ENCODE measurements around the gene CELSR2.

The CELSR2 gene

DNA sequence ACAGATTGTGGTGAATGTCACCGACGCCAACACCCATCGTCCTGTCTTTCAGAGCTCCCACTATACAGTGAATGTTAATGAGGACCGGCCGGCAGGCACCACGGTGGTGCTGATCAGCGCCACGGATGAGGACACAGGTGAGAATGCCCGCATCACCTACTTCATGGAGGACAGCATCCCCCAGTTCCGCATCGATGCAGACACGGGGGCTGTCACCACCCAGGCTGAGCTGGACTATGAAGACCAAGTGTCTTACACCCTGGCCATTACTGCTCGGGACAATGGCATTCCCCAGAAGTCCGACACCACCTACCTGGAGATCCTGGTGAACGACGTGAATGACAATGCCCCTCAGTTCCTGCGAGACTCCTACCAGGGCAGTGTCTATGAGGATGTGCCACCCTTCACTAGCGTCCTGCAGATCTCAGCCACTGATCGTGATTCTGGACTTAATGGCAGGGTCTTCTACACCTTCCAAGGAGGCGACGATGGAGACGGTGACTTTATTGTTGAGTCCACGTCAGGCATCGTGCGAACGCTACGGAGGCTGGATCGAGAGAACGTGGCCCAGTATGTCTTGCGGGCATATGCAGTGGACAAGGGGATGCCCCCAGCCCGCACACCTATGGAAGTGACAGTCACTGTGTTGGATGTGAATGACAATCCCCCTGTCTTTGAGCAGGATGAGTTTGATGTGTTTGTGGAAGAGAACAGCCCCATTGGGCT lies 3.0 kb downstream of the CELSR2 start:
- DNase-seq (ENCODE audit: low read depth): no peak

DNA sequence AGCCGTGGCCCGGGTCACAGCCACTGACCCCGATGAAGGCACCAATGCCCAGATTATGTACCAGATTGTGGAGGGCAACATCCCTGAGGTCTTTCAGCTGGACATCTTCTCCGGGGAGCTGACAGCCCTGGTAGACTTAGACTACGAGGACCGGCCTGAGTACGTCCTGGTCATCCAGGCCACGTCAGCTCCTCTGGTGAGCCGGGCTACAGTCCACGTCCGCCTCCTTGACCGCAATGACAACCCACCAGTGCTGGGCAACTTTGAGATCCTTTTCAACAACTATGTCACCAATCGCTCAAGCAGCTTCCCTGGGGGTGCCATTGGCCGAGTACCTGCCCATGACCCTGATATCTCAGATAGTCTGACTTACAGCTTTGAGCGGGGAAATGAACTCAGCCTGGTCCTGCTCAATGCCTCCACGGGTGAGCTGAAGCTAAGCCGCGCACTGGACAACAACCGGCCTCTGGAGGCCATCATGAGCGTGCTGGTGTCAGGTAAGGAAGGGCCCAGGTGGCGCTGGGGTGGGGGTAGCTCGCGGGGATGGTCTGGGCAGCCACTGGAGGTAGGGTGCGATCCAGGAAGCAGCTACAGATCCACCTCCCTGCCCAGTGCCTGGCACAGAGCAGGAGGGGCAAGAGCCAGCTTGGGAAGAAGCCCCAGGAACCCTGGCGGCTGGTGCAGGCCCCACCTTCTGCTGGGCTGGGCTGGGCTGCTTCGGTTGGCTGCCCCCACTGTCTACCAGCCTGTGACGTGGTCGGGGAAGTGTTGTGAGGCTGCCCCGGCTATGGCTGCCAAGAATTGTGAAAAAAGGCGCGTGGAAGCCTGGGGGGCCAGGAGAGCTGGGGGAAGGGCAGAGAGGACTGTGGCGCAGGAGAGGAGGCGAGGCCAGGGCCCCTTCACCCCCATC lies 3.8 kb downstream of the CELSR2 start:
- DNase-seq (ENCODE audit: low read depth): no peak

DNA sequence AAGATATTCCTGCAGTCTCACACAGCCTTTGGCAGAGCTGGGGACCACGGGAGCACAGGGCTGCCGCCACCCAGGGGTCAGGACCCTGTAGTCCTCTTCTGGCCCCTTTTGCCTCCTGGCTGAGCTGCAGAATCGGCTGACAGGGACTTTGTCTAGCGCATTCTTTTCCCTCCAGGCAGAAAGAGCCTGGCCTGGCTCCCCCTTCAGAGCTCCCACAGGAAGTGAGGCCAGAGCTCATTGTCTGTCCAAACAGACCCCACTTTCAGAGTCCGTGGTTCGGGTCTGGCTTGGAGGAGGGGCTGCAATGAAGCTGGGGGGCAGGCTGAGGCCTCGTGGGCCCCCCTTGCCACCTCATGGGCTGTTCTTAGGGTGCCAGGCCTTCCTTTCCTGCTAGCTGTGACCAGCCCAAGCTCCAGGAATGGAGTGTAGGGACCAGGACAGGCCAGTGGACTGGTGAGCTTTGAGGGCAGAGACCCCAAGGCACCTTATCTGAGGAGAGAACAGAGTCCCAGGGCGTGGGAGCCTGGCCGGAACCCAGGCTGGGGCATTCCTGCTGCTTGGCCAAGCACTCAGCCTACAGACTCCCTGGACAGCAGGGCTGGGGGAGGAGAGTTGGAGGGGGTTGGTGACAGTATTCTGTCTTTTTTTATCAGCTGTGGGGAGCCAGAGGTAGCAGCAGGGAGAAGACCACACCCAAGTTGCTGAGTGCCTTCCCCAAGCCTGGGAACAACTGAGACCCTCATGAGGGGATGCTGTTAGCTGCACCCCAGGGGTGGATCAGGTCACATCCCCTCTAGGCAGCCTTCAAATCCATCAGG lies 4.7 kb downstream of the CELSR2 start:
- no peak for DNase-seq (ENCODE audit: low read depth)

DNA sequence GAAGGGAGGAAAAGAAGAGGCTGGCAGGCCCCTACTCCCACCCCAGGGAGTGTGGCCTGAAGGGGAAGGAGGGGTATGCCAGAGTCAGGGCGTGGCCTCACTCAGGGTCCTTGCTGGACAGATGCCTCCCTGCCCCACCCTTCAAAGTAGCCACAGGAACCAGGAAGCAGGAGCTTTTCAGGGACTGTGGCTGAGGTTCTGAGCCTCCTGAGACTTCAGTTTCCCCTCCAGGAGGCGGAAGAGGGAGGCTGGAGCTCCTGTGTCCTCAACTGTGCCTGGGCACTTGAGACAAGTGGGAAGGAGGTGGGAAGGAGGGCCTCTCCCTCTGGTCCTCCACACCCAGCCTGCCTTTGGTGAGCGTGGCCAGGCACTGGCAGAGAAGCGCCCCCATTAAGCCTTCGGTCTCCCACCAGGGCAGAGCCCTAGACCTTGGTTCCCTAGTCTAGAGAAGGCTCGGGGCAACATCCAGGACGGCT lies 5.3 kb downstream of the CELSR2 start:
- no peak for DNase-seq (ENCODE audit: low read depth)

DNA sequence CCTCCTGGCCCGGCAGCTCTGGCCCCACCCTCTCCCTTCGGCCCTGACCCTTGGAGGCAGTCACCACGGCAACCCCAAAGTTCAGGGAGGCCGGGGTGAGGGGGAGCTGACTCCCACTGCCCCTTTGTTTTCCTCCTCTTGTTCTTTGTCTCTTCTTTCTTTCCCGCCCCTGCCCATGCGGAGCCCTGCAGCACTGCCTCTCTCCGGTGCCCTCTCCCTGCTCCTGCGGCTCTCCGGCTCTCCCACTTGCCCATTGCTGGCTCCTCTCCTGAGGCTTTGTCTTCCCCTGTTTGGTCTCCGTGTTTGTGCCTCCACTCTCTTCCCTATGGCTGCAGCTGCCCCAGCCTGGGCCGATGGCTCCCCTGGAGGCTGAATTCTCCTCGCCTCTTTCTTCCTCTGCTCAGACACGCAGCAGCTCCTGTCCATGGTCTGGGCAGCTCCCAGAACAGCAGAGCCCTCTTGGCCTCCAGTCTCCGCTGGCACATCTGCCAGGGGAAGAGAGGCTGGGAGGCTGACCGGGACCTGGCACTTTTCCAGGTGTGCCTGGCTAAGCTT lies 5.8 kb downstream of the CELSR2 start:
- DNase-seq (ENCODE audit: low read depth): no peak

DNA sequence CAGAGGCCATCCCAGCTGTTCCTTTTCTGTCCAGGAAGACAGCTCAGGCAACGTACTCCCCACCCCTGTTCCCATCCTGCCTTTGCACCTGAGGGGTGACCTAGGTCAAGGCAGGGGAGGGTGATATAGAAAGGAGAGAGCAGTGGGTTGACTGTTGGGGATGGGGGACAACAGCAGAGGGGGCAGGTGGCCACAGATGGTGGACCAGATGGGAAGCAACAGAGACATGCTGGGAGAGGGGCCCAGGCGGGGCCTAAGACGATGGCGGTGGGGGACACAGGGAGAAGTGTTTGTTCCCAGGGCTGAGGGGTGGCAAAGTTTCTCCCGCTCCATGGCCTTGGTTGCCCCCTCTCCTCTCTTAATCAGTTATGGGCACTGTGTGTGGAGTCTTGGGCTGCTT lies 6.3 kb downstream of the CELSR2 start:
- DNase-seq (ENCODE audit: low read depth): no peak

DNA sequence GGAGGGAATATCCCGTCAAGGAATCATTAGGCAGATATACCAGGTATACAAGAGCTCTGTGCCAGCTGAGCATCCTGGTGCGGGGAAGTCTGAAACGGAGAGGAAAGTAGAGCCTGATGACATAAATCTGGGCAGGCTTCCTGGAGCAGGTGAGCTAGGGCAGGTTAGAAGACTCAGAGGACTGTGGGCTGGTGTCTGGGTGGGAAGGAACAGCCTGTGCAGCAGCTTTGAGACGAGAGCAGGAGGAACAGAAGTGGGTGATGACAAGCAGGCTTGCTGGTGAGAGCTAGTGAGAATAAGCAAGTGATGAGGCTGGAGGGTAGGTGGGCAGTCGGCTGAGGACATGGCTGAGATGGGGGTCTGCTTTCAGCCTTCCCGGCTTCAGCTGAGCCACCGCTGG lies 6.7 kb downstream of the CELSR2 start:
- DNase-seq (ENCODE audit: low read depth): no peak

DNA sequence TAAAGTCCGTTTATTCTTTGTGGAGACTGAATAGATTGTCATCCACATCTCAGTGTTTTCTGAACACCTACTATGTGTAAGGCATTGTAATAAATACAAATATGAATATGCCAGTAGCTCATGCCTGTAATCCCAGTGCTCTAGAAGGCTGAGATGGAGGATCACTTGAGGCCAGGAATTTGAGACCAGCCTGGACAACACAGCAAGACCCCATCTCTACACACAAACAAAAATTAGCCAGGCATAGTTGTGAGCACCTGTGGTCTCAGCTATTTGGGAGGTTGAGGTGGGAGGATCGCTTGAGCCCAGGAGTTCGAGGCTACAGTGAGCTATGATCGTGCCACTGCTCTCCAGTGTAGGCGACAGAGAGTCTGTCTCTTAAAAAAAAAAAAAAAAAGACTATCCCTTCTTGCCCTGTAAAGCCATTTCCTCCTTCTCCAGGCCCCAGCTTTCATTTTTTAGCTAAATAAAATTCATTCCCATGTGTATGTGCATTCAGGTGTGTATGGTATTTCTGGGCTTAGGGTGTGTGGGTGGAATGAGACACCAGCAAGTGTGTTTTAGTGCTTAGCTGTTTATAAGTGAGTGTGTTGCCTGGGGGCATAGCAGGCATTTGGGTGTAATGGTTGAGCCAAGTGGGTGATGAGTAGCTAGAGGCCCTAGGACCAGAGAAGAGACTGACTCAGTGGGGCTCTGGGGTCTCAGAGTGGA lies 7.8 kb downstream of the CELSR2 start:
- DNase-seq (ENCODE audit: low read depth): no peak

DNA sequence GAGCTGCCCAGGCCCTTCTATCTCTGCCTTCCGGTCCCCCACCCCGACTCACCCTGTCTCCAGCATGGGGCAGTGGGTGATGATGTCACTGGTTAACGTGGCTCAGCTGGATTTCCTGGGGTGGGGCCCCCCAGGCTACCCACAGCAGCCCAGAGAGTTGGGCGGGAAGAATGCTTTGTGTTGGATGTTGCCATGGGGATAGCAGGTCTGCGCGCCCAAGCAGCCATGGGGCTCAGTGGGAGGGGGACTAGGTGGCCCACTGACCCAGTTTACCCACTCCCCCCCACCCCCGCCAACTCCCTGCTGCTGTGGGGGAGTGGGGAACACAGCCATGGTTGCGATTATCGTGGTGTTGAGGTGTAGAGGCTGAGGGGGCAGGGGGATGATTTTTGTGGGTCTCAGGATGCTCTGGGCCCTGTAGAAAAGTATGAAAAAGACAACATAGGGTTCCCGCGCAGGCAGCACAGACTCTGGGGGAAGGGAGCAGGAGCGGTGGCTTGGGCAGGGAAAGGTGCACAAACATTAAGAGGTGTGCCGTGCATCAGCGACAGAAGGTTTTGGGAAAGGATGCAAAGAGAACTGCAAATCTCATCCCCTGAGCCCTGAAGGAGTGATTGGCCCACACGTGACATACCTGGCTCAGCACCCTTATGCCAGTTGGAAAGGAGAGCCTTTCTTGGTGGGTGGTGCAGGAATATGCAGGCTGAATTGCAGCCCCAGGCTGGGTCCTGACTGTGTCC lies 8.5 kb downstream of the CELSR2 start:
- no peak for DNase-seq (ENCODE audit: low read depth)

DNA sequence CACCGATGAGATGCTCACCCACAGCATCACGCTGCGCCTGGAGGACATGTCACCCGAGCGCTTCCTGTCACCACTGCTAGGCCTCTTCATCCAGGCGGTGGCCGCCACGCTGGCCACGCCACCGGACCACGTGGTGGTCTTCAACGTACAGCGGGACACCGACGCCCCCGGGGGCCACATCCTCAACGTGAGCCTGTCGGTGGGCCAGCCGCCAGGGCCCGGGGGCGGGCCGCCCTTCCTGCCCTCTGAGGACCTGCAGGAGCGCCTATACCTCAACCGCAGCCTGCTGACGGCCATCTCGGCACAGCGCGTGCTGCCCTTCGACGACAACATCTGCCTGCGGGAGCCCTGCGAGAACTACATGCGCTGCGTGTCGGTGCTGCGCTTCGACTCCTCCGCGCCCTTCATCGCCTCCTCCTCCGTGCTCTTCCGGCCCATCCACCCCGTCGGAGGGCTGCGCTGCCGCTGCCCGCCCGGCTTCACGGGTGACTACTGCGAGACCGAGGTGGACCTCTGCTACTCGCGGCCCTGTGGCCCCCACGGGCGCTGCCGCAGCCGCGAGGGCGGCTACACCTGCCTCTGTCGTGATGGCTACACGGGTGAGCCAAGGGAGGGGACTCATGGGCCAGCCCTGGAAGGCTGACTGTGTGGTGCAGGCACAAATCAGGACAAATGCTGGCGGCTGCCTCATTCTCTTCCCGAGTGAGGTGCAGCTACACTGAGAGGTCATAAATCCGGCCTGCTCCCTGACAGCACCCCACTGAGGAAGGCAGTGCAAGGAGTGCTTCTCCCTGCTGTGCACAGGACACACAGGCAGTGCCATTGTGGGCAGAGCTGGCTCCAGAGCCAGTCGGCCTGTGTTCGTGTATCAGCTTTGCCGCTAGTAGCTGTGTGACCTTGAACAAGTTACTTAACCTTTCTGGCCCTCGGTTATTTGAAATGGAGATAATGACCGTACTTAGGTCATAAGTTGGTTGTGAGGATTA lies 9.4 kb downstream of the CELSR2 start:
- DNase-seq (ENCODE audit: low read depth): no peak

DNA sequence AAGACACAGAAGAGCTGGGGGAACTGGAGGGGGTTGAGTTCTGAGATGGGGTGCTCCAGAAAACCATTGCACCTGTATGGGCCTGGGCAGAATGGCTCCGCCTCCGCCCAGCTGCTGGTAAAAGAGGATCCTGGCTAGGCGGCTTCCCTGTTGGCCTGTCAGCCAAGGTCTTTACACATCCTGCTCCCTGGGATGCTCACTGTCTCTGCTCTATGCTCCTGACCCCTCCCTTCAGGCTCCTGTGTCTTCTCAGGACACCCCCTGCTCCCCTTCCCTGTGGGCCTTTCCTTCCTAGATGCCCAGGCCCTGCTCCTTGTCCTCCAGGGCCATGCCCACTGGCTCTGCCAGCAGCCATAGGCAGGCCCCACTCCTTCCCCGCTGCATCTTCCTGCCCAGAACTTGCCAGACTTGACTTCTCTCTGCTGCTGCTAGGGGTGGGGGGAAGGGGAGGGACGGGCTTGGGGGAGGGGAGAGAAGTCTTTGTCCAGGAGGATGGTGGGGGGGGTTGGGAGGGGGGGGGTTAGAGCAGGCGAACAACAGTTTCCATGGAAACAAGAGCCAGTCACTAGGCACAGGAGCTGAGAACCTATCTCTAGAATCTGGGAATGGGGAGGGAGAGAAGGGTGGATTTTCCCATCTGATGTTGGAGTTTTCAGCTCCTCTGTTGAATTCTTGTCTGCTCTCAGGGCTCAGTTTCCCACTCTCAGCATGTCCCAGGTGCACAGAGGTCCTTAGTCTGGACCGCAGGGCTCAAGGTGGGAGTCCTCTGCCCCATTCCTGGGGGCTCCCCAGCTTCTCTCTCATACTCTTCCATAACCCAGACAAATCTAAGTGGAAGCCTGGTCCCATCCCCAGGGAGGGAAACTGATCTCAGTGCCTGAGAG lies 10.6 kb downstream of the CELSR2 start:
- DNase-seq (ENCODE audit: low read depth): no peak

DNA sequence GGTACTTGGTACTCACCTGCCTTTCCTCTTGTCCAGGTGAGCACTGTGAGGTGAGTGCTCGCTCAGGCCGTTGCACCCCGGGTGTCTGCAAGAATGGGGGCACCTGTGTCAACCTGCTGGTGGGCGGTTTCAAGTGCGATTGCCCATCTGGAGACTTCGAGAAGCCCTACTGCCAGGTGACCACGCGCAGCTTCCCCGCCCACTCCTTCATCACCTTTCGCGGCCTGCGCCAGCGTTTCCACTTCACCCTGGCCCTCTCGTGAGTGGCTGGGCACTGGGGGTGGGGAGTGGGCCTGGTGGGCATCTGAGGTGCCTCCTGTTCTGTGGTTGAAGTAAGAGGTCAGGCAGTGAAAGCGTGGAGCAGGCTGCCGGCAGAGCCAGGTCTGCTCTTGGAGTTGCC lies 11.7 kb downstream of the CELSR2 start:
- DNase-seq (ENCODE audit: low read depth): no peak

DNA sequence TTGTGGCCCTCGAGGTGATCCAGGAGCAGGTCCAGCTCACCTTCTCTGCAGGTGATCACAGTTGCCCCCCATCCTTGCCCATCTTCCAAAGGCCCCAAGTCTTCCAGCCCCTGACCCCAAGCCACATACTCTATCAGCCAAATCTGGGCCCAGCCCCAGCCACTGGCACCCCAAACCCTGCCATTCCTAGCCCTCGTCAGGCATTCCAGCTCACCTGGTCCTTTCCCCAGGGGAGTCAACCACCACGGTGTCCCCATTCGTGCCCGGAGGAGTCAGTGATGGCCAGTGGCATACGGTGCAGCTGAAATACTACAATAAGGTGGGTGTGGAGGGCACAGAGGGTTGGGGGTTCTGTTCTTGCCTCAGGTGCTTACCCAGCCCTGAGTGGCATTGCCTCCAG lies 12.2 kb downstream of the CELSR2 start:
- DNase-seq (ENCODE audit: low read depth): no peak

DNA sequence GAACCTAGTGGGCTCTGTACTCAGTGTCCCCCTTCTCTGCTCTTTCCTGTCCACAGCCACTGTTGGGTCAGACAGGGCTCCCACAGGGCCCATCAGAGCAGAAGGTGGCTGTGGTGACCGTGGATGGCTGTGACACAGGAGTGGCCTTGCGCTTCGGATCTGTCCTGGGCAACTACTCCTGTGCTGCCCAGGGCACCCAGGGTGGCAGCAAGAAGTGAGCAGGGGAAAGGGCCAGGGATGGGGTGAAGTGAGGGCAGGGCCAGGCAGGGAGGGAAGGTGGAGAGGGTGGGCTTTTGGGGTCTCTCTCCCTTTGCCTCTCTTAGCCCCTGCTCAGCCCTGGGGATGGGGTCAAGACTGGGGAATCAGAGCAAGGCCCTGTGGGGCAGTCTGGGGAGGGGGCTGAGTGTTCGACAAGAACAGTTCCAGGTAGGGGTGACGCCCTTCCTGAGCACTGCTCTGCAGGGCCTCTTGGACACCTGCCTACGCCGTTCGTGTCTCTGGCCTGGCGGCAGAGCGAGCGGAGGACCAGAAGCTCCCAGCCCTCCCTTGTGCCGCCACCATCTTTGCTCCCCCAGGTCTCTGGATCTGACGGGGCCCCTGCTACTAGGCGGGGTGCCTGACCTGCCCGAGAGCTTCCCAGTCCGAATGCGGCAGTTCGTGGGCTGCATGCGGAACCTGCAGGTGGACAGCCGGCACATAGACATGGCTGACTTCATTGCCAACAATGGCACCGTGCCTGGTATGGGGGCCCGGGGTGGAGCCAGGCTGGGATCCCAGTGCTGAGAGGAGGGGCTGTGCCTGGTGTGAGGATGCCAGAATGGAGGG lies 13.1 kb downstream of the CELSR2 start:
- no peak for DNase-seq (ENCODE audit: low read depth)

DNA sequence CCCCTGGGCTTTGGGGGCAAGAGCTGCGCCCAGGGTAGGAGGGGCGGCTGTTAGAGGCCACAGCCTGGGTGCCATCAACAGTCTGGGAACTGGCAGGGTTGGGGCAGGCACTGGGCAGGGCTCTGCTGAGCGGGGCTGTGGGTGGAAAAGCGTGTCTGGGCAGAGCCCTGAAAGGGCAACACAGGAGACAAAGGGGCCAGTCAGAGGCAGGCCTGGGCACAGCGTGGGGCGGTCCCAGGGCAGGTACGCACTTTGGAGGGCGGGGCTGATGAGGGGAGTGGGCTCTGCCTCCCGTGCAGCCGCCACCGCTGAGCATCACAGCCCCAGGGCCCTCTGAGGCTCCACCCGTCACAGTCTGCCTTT lies 13.9 kb downstream of the CELSR2 start:
- DNase-seq (ENCODE audit: low read depth): no peak

DNA sequence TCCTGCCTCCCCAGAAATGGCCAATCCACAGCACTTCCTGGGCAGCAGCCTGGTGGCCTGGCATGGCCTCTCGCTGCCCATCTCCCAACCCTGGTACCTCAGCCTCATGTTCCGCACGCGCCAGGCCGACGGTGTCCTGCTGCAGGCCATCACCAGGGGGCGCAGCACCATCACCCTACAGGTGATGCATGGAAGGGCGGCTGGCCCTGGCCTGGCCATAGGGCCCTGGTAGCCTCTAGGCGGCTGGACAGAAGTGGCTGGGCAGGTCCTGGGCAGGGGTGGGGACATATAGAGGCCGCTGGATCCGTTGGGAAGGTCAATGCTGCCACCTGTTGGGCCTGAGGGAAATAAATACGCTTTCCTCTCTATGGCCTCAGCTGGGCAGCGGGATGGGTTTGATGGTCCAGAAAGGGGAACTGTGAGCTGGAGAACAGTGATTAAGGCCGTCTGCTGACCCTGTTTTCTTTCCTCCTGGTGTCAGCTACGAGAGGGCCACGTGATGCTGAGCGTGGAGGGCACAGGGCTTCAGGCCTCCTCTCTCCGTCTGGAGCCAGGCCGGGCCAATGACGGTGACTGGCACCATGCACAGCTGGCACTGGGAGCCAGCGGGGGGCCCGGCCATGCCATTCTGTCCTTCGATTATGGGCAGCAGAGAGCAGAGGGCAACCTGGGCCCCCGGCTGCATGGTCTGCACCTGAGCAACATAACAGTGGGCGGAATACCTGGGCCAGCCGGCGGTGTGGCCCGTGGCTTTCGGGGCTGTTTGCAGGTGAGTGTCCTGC lies 14.4 kb downstream of the CELSR2 start:
- no peak for DNase-seq (ENCODE audit: low read depth)

DNA sequence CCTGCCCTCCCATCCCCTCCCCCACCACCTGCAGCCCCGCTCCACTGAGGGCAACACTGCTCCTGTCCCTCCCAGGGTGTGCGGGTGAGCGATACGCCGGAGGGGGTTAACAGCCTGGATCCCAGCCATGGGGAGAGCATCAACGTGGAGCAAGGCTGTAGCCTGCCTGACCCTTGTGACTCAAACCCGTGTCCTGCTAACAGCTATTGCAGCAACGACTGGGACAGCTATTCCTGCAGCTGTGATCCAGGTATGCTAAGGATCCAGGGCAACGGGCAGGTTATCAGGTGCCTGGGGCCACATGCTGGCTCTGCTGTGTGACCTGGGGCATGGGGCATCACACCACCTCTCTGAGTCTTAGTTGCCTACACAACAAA lies 15.0 kb downstream of the CELSR2 start:
- no peak for DNase-seq (ENCODE audit: low read depth)
